Measurements from ENCODE around the gene SMAD5. TPM values are rescaled to one million over a fixed set of nuclear protein-coding genes. Genes with fewer than 3 reads are reported as not detected.

The SMAD5 gene
- total and polyA plus RNA-seq, 2 experiments from 2014 or later: 37.5 to 56.6 TPM

GRCh38 chr5:136197462-136198142 is 65.0 kb downstream of the SMAD5 start:
- H3K36me3 ChIP-seq (ENCODE audit: insufficient read depth): no peaks in the 10 kb centered on the region
- H3K27me3 ChIP-seq (ENCODE audit: insufficient read depth): peaks cover 100% of the 10 kb centered on the region
- no peak overlapping the region for H3K4me3 Mint-ChIP-seq
- H2AFZ ChIP-seq: no peak overlapping the region
- H3K79me2 ChIP-seq (replicated peaks; ENCODE audit: insufficient read depth): no peaks in the 10 kb centered on the region
- H3K4me2 ChIP-seq: no peak overlapping the region
- H3K9me3 Mint-ChIP-seq: no peaks in the 10 kb centered on the region
- H3K27me3 Mint-ChIP-seq (ENCODE audit: insufficient read depth, low read depth, poor library complexity): peaks cover 82% of the 10 kb centered on the region
- H3K9me2 ChIP-seq (ENCODE audit: insufficient read depth): no peaks in the 10 kb centered on the region
- no peaks in the 10 kb centered on the region for H3K36me3 Mint-ChIP-seq (ENCODE audit: low read depth)
- H3K27ac Mint-ChIP-seq: no peak overlapping the region
- H4K20me1 ChIP-seq (replicated peaks; ENCODE audit: insufficient read depth): peaks cover 5% of the 10 kb centered on the region; the same call in 1 of the 2 replicates
- 0 out of 2 replicates have a peak, but pooled peaks cover 3% of the 10 kb centered on the region for H3F3A ChIP-seq (replicated peaks; ENCODE audit: low read depth)
- DNase-seq (ENCODE audit: low spot score) (no peak), ATAC-seq (no peak)
- H3K4me1 Mint-ChIP-seq: peaks cover 22% of the 10 kb centered on the region
- no peak overlapping the region for H3K4me3 ChIP-seq
- no peak overlapping the region for H3K27ac ChIP-seq (ENCODE audit: low read depth)
- peaks cover 15% of the 10 kb centered on the region for H3K4me1 ChIP-seq (ENCODE audit: insufficient read depth)
- TF ChIP-seq STAT1 (IDR thresholded peaks at IDR 0.05; ENCODE audit: unreplicated experiment) (no peak), ZNF462 (CRISPR knock-in tag; IDR thresholded peaks at IDR 0.05) (no peak), EZH2 (IDR thresholded peaks at IDR 0.05; ENCODE audit: low read depth, unreplicated experiment) (no peak), NANOG (IDR thresholded peaks at IDR 0.05; ENCODE audit: borderline replicate concordance) (no peak), ZNF114 (CRISPR knock-in tag; IDR thresholded peaks at IDR 0.05) (no peak), JUNB (IDR thresholded peaks at IDR 0.05; ENCODE audit: unreplicated experiment) (no peak), ETS1 (IDR thresholded peaks at IDR 0.05) (no peak), REST (IDR thresholded peaks at IDR 0.05; ENCODE audit: unreplicated experiment) (no peak), POLR2AphosphoS5 (IDR thresholded peaks at IDR 0.05; ENCODE audit: low read depth) (no peak)
